ENCODE data around the gene SLC19A1.
A peak's percentile ranks its signal among the peaks of the same experiment; 100 is the strongest.

The SLC19A1 gene

GRCh38 chr21:45590246-45590725 lies 48.0 kb upstream of the SLC19A1 start:
- TF ChIP-seq SPI1 (IDR thresholded peaks at IDR 0.05; ENCODE audit: borderline replicate concordance, low read depth), result no peak
- TF ChIP-seq, protein P1, sequence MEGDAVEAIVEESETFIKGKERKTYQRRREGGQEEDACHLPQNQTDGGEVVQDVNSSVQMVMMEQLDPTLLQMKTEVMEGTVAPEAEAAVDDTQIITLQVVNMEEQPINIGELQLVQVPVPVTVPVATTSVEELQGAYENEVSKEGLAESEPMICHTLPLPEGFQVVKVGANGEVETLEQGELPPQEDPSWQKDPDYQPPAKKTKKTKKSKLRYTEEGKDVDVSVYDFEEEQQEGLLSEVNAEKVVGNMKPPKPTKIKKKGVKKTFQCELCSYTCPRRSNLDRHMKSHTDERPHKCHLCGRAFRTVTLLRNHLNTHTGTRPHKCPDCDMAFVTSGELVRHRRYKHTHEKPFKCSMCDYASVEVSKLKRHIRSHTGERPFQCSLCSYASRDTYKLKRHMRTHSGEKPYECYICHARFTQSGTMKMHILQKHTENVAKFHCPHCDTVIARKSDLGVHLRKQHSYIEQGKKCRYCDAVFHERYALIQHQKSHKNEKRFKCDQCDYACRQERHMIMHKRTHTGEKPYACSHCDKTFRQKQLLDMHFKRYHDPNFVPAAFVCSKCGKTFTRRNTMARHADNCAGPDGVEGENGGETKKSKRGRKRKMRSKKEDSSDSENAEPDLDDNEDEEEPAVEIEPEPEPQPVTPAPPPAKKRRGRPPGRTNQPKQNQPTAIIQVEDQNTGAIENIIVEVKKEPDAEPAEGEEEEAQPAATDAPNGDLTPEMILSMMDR (IDR thresholded peaks at IDR 0.05; ENCODE audit: insufficient read depth, low read length), result no peak
- no peak for TF ChIP-seq POLR2AphosphoS5 (IDR thresholded peaks at IDR 0.05; ENCODE audit: low read depth)
- TF ChIP-seq, protein P2, sequence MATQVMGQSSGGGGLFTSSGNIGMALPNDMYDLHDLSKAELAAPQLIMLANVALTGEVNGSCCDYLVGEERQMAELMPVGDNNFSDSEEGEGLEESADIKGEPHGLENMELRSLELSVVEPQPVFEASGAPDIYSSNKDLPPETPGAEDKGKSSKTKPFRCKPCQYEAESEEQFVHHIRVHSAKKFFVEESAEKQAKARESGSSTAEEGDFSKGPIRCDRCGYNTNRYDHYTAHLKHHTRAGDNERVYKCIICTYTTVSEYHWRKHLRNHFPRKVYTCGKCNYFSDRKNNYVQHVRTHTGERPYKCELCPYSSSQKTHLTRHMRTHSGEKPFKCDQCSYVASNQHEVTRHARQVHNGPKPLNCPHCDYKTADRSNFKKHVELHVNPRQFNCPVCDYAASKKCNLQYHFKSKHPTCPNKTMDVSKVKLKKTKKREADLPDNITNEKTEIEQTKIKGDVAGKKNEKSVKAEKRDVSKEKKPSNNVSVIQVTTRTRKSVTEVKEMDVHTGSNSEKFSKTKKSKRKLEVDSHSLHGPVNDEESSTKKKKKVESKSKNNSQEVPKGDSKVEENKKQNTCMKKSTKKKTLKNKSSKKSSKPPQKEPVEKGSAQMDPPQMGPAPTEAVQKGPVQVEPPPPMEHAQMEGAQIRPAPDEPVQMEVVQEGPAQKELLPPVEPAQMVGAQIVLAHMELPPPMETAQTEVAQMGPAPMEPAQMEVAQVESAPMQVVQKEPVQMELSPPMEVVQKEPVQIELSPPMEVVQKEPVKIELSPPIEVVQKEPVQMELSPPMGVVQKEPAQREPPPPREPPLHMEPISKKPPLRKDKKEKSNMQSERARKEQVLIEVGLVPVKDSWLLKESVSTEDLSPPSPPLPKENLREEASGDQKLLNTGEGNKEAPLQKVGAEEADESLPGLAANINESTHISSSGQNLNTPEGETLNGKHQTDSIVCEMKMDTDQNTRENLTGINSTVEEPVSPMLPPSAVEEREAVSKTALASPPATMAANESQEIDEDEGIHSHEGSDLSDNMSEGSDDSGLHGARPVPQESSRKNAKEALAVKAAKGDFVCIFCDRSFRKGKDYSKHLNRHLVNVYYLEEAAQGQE (IDR thresholded peaks at IDR 0.05; ENCODE audit: insufficient replicate concordance, low read depth), result no peak
- TF ChIP-seq GABPA (IDR thresholded peaks at IDR 0.05; ENCODE audit: low read depth), result no peak
- DNase-seq (ENCODE audit: low read depth in 1 of 2, low spot score in 1 of 2), result peak; percentile 41 to 50
- Histone ChIP-seq H3K27ac (replicated peaks) (no peak overlapping the region), H3K27me3 (ENCODE audit: insufficient read depth, poor library complexity, severe bottlenecking) (peaks cover 2% of the 10 kb centered on the region), H3K4me3 (replicated peaks; ENCODE audit: insufficient read depth, low read length) (peak overlapping the region; percentile 55)

DNA sequence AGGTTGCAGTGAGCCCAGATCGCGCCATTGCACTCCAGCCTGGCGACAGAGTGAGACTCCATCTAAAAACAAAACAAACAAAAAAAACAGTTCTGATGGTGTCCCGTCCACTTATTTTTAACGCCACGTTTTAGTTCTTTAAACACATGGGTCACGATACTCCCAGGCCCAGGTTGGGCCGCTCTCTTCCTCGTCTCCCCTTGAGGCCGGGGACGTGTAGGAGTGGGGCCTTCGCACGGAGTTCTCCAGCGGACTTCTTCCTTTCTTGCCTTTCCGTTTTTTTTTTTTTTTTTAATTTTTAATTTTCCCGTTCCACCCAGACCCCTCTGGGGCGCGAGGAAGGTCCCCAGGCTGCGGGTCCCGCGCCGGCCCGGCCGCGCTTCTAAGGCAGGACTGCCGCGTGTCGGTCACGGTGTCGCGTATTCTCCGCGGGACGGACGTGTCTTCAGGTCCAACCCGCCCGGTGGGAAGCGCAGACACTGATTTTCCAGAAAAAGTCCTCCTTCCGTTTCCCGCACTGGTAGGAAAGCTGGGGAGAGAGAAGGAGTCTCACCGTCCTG lies 47.5 kb upstream of the SLC19A1 start:
- Histone ChIP-seq H3K4me3 (replicated peaks; ENCODE audit: insufficient read depth, low read length) (peak overlapping the region; percentile 41; the same call in 1 of the 2 replicates), H3K27me3 (ENCODE audit: insufficient read depth, poor library complexity, severe bottlenecking) (peaks cover 2% of the 10 kb centered on the region), H3K27ac (replicated peaks) (no peak overlapping the region)
- DNase-seq (ENCODE audit: low read depth in 1 of 2, low spot score in 1 of 2), result no peak
- TF ChIP-seq, protein P2 (IDR thresholded peaks at IDR 0.05; ENCODE audit: insufficient replicate concordance, low read depth), result no peak
- TF ChIP-seq POLR2AphosphoS5 (IDR thresholded peaks at IDR 0.05; ENCODE audit: low read depth) (no peak), GABPA (IDR thresholded peaks at IDR 0.05; ENCODE audit: low read depth) (no peak), SPI1 (IDR thresholded peaks at IDR 0.05; ENCODE audit: borderline replicate concordance, low read depth) (no peak)
- TF ChIP-seq, protein P1 (IDR thresholded peaks at IDR 0.05; ENCODE audit: insufficient read depth, low read length), result no peak

DNA sequence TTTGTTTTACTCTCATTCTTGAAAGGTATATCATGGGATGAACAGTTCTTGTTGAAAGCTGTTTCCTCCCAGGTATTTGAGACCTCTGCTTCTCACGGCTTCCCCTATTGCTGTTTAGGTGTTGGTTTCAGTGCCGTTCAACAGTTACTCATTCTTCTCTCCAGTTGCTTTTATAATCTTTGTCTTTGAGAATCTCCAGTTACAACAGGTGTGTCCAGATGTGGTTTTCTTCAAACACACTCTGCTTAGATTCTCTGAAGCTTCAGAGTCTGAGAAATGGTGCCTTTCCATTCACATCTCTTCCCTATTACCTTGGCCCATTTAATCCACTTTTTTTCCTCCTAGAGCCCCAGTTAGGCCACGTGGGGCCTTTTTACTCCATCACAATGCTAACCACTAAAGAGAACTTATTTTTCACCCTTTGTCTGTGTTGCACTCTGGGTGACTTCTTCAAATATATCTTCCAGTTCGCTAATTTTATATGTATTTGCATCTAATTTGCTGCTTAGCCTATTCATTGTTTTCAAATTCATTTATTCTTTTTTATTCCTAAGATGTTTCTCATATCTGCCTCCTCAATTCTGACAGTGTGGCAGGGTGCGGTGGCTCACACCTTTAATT lies 46.7 kb upstream of the SLC19A1 start:
- no peak overlapping the region for H3K27ac ChIP-seq (replicated peaks)
- no peak overlapping the region for H3K4me3 ChIP-seq (replicated peaks; ENCODE audit: insufficient read depth, low read length)
- H3K27me3 ChIP-seq (ENCODE audit: insufficient read depth, poor library complexity, severe bottlenecking), result peaks cover 2% of the 10 kb centered on the region
- TF ChIP-seq, protein P1 (IDR thresholded peaks at IDR 0.05; ENCODE audit: insufficient read depth, low read length), result no peak
- TF ChIP-seq, protein P2 (IDR thresholded peaks at IDR 0.05; ENCODE audit: insufficient replicate concordance, low read depth), result no peak
- TF ChIP-seq SPI1 (IDR thresholded peaks at IDR 0.05; ENCODE audit: borderline replicate concordance, low read depth) (no peak), GABPA (IDR thresholded peaks at IDR 0.05; ENCODE audit: low read depth) (no peak)
- no peak for DNase-seq (ENCODE audit: low read depth in 1 of 2, low spot score in 1 of 2)

All from HL-60 (cell line).